Measurements from ENCODE around the gene WDR38. TPM values are rescaled to one million over a fixed set of nuclear protein-coding genes. Genes with fewer than 3 reads are reported as not detected.

WDR38 gene
- total and polyA plus RNA-seq, 9 of the 15 experiments (the other 6 are each of a cell fraction or from before 2014, with no cell fraction given), result not detected

GRCh38 chr9:124869986-124870560 is 16.8 kb downstream of the WDR38 start (continued):
- TF ChIP-seq POLR2A (conservative IDR thresholded peaks at IDR 0.05) (0 out of 2 replicates have a peak, but pooled peaks have one; percentile 31), VEZF1 (CRISPR knock-in tag; IDR thresholded peaks at IDR 0.05) (peak; percentile 89), ZNF12 (CRISPR knock-in tag; IDR thresholded peaks at IDR 0.05) (peak; percentile 20; the same call in 1 of the 2 replicates), TRIM24 (IDR thresholded peaks at IDR 0.05) (peak in 1 of 2 experiments; percentile 57; a peak in 2 of 4 replicates), CHD2 (IDR thresholded peaks at IDR 0.05; ENCODE audit: low read depth, low read length) (peak; percentile 77; the same call in 1 of the 2 replicates), AFF1 (IDR thresholded peaks at IDR 0.05; ENCODE audit: low read depth in 1 of 2, partially characterized antibody in 2 of 2) (no peak), ZNF695 (CRISPR knock-in tag; IDR thresholded peaks at IDR 0.05) (no peak), USF2 (CRISPR knock-in tag; IDR thresholded peaks at IDR 0.05) (no peak), ZBTB40 (IDR thresholded peaks at IDR 0.05) (peak; percentile 55; the same call in 1 of the 2 replicates), ZBTB40 (CRISPR knock-in tag; IDR thresholded peaks at IDR 0.05) (no peak), MEIS2 (IDR thresholded peaks at IDR 0.05; ENCODE audit: partially characterized antibody) (peak; percentile 83), EP300 (IDR thresholded peaks at IDR 0.05; ENCODE audit: low read length) (peak; percentile 57), TAF1 (IDR thresholded peaks at IDR 0.05; ENCODE audit: control insufficient read depth, extremely low read depth, insufficient read depth, low read length, severe bottlenecking) (peak; percentile 18)

Measured in K562 (cell line).